Measurements from ENCODE around the gene CCDC88C. TPM values are rescaled to one million over a fixed set of nuclear protein-coding genes. Genes with fewer than 3 reads are reported as not detected.

The CCDC88C gene
- total and polyA plus RNA-seq, 2 experiments from 2014 or later, result 23.6 to 60.7 TPM

DNA sequence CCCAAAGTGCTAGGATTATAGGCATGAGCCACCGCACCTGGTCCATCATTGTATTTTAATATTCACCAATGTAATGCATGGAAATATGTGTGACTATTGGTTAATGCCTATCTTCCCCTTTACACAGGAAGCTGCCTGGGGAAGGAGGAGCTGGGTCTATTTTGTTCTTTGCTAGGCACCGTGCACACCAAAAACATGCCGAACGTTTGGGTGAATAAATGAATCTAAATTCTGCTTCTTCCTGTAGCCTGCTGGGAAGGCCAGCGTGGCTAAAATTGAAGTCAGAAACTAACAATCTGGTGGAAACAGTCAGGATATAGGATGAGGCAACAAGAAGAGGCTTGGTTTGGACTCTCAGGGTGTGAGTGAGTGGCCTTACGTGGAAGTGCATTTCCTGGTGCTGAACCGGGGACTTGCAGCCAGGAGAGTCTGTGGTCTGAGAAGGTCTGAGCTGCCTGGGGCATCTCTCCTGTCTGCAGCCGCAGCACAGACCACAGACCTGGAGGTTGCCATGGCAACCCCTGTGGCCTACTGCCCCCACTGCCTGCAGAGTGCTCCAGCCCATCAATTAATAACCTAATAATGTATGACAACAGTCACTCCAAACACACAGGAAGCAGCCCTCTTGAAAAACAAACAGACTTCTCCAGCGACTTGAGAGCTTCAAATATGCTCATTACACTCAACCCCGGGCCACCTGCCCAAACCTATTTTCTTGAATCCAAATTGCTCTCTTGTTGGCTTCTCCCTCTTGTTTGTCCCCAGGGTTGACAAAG lies 167.6 kb downstream of the CCDC88C start:
- Histone ChIP-seq H3K36me3 (ENCODE audit: insufficient read depth) (no peaks in the 10 kb centered on the region), H3K4me2 (no peak overlapping the region), H4K20me1 (replicated peaks; ENCODE audit: insufficient read depth) (no peaks in the 10 kb centered on the region), H3K4me1 (ENCODE audit: insufficient read depth) (peaks cover 8% of the 10 kb centered on the region; the same call in 1 of the 2 replicates), H3K79me2 (replicated peaks; ENCODE audit: insufficient read depth) (no peaks in the 10 kb centered on the region), H3K27me3 (ENCODE audit: insufficient read depth) (peaks cover 27% of the 10 kb centered on the region), H3K4me3 (no peak overlapping the region), H3F3A (replicated peaks; ENCODE audit: low read depth) (0 out of 2 replicates have a peak, but pooled peaks cover 5% of the 10 kb centered on the region), H3K27ac (ENCODE audit: low read depth) (no peak overlapping the region), H2AFZ (no peak overlapping the region), H3K9me2 (ENCODE audit: insufficient read depth) (no peaks in the 10 kb centered on the region)
- ATAC-seq (peak; percentile 19), DNase-seq (ENCODE audit: low spot score) (no peak)
- Mint-ChIP-seq H3K27ac (no peak overlapping the region; the same call in 1 of the 2 replicates), H3K9me3 (no peaks in the 10 kb centered on the region), H3K36me3 (ENCODE audit: low read depth) (no peaks in the 10 kb centered on the region; the same call in 2 of the 3 replicates), H3K4me3 (no peak overlapping the region; the same call in 2 of the 3 replicates), H3K4me1 (peaks cover 16% of the 10 kb centered on the region), H3K27me3 (ENCODE audit: insufficient read depth, low read depth, poor library complexity) (peaks cover 23% of the 10 kb centered on the region)
- no peak for TF ChIP-seq EZH2 (IDR thresholded peaks at IDR 0.05; ENCODE audit: low read depth, unreplicated experiment)
- no peak for TF ChIP-seq CREB1 (CRISPR knock-in tag; IDR thresholded peaks at IDR 0.05; ENCODE audit: low read depth)
- TF ChIP-seq POLR2AphosphoS5 (IDR thresholded peaks at IDR 0.05; ENCODE audit: low read depth), result no peak

DNA sequence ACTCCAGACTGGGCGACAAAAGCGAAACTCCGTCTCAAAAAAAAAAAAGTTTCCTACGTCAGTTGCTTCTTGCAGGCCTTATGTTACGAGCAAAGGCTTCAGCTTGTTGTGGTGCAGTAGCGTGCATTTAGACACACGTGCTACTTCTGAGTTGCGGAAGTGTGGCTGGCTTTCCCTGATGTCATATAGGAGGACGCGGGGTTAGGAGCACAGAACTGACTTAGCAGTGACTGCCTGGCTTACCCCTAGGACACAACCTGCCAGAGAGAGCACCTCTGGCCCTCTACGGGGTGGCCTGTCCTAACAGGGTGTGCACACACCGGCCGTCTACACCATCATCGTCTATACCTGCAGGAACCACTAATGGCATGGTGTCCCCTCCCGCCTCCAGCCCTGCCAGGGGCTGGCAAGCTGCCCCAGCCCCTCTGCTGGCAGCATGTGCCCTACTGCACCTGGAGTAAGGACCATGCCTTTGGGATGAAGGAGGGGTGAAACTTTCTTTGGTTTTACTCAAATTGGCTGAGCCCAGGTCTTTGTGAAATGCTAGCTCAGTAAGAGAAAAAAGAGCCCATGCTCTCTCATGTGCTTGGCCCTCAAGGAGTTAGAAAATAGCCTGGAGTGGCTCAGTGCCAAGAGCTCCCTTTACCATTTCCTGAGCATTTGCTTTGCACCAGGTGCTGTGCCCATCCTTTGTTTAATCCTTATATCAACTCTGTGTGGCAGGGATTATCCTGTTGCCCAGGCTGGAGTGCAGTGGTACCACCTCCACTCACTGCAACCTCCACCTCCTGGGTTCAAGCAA lies 171.4 kb downstream of the CCDC88C start:
- Mint-ChIP-seq H3K4me1 (peaks cover 21% of the 10 kb centered on the region), H3K27me3 (ENCODE audit: insufficient read depth, low read depth, poor library complexity) (peaks cover 5% of the 10 kb centered on the region), H3K4me3 (no peak overlapping the region), H3K36me3 (ENCODE audit: low read depth) (no peaks in the 10 kb centered on the region; the same call in 2 of the 3 replicates), H3K9me3 (no peaks in the 10 kb centered on the region), H3K27ac (no peak overlapping the region)
- Histone ChIP-seq H3K4me1 (ENCODE audit: insufficient read depth) (0 out of 2 replicates have a peak, but pooled peaks cover 3% of the 10 kb centered on the region), H3K9me2 (ENCODE audit: insufficient read depth) (no peaks in the 10 kb centered on the region), H3K36me3 (ENCODE audit: insufficient read depth) (no peaks in the 10 kb centered on the region), H3K4me3 (no peak overlapping the region), H4K20me1 (replicated peaks; ENCODE audit: insufficient read depth) (no peaks in the 10 kb centered on the region), H3F3A (replicated peaks; ENCODE audit: low read depth) (no peaks in the 10 kb centered on the region), H3K27me3 (ENCODE audit: insufficient read depth) (no peaks in the 10 kb centered on the region), H3K4me2 (no peak overlapping the region), H2AFZ (no peak overlapping the region), H3K79me2 (replicated peaks; ENCODE audit: insufficient read depth) (no peaks in the 10 kb centered on the region), H3K27ac (ENCODE audit: low read depth) (no peak overlapping the region)
- ATAC-seq (no peak), DNase-seq (ENCODE audit: low spot score) (no peak)
- TF ChIP-seq CREB1 (CRISPR knock-in tag; IDR thresholded peaks at IDR 0.05; ENCODE audit: low read depth) (no peak), STAT1 (IDR thresholded peaks at IDR 0.05; ENCODE audit: unreplicated experiment) (no peak), NANOG (IDR thresholded peaks at IDR 0.05; ENCODE audit: borderline replicate concordance) (no peak), ZNF114 (CRISPR knock-in tag; IDR thresholded peaks at IDR 0.05) (no peak), ZNF331 (CRISPR knock-in tag; IDR thresholded peaks at IDR 0.05; ENCODE audit: low read depth) (no peak), POLR2AphosphoS5 (IDR thresholded peaks at IDR 0.05; ENCODE audit: low read depth) (no peak), EZH2phosphoT487 (IDR thresholded peaks at IDR 0.05; ENCODE audit: unreplicated experiment) (no peak)
- TF ChIP-seq, protein P1, sequence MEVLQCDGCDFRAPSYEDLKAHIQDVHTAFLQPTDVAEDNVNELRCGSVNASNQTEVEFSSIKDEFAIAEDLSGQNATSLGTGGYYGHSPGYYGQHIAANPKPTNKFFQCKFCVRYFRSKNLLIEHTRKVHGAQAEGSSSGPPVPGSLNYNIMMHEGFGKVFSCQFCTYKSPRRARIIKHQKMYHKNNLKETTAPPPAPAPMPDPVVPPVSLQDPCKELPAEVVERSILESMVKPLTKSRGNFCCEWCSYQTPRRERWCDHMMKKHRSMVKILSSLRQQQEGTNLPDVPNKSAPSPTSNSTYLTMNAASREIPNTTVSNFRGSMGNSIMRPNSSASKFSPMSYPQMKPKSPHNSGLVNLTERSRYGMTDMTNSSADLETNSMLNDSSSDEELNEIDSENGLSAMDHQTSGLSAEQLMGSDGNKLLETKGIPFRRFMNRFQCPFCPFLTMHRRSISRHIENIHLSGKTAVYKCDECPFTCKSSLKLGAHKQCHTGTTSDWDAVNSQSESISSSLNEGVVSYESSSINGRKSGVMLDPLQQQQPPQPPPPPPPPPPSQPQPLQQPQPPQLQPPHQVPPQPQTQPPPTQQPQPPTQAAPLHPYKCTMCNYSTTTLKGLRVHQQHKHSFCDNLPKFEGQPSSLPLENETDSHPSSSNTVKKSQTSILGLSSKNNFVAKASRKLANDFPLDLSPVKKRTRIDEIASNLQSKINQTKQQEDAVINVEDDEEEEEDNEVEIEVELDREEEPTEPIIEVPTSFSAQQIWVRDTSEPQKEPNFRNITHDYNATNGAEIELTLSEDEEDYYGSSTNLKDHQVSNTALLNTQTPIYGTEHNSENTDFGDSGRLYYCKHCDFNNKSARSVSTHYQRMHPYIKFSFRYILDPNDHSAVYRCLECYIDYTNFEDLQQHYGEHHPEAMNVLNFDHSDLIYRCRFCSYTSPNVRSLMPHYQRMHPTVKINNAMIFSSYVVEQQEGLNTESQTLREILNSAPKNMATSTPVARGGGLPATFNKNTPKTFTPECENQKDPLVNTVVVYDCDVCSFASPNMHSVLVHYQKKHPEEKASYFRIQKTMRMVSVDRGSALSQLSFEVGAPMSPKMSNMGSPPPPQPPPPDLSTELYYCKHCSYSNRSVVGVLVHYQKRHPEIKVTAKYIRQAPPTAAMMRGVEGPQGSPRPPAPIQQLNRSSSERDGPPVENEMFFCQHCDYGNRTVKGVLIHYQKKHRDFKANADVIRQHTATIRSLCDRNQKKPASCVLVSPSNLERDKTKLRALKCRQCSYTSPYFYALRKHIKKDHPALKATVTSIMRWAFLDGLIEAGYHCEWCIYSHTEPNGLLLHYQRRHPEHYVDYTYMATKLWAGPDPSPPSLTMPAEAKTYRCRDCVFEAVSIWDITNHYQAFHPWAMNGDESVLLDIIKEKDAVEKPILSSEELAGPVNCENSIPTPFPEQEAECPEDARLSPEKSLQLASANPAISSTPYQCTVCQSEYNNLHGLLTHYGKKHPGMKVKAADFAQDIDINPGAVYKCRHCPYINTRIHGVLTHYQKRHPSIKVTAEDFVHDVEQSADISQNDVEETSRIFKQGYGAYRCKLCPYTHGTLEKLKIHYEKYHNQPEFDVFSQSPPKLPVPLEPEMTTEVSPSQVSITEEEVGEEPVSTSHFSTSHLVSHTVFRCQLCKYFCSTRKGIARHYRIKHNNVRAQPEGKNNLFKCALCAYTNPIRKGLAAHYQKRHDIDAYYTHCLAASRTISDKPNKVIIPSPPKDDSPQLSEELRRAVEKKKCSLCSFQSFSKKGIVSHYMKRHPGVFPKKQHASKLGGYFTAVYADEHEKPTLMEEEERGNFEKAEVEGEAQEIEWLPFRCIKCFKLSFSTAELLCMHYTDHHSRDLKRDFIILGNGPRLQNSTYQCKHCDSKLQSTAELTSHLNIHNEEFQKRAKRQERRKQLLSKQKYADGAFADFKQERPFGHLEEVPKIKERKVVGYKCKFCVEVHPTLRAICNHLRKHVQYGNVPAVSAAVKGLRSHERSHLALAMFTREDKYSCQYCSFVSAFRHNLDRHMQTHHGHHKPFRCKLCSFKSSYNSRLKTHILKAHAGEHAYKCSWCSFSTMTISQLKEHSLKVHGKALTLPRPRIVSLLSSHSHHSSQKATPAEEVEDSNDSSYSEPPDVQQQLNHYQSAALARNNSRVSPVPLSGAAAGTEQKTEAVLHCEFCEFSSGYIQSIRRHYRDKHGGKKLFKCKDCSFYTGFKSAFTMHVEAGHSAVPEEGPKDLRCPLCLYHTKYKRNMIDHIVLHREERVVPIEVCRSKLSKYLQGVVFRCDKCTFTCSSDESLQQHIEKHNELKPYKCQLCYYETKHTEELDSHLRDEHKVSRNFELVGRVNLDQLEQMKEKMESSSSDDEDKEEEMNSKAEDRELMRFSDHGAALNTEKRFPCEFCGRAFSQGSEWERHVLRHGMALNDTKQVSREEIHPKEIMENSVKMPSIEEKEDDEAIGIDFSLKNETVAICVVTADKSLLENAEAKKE (CRISPR knock-in tag; IDR thresholded peaks at IDR 0.05), result no peak
- TF ChIP-seq, protein P2, sequence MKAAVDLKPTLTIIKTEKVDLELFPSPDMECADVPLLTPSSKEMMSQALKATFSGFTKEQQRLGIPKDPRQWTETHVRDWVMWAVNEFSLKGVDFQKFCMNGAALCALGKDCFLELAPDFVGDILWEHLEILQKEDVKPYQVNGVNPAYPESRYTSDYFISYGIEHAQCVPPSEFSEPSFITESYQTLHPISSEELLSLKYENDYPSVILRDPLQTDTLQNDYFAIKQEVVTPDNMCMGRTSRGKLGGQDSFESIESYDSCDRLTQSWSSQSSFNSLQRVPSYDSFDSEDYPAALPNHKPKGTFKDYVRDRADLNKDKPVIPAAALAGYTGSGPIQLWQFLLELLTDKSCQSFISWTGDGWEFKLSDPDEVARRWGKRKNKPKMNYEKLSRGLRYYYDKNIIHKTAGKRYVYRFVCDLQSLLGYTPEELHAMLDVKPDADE (IDR thresholded peaks at IDR 0.05), result no peak
